GM19455 (cell line): Measurements from ENCODE around the gene HPX.
"Not testable (repeated sequence)": the region's sequence is repeated elsewhere in the genome, so short reads cannot be mapped to it uniquely, and the experiment has no call there.

Experiments used
- ATAC-seq: cut with Tn5 transposase; IDR thresholded peaks from one replicate; pipeline ENCODE4 v1.9.1; 2021; ENCODE audit not compliant: unreplicated experiment

The HPX gene

GRCh38 chr11:6392251-6392650 lies 48.5 kb downstream of the HPX start:
- ATAC-seq = not testable (repeated sequence)

GRCh38 chr11:6391537-6392134 lies 49.2 kb downstream of the HPX start:
- no peak for ATAC-seq

GRCh38 chr11:6390718-6391469 lies 49.9 kb downstream of the HPX start:
- no peak for ATAC-seq

- ATAC-seq = peak; percentile 95
These were observed 50.7 kb downstream of the HPX start, which contains the start of gene SMPD1 for GRCh38 chr11:6389905-6390717. SMPD1 (plus strand) TSS chr11:6390474; CDS start chr11:6390599, 125 bp downstream.

GRCh38 chr11:6388748-6389147 lies 52.0 kb downstream of the HPX start:
- no peak for ATAC-seq

GRCh38 chr11:6387811-6388599 lies 52.8 kb downstream of the HPX start:
- ATAC-seq = no peak

GRCh38 chr11:6385046-6385777 lies 55.6 kb downstream of the HPX start:
- ATAC-seq = no peak
